Stomach (tissue), 19 donors: ENCODE measurements around the gene DNAJC17. TPM values are rescaled to one million over a fixed set of nuclear protein-coding genes. Genes with fewer than 3 reads are reported as not detected.

Source experiments
- DNase-seq, 2 donors: peaks; one replicate each; pipeline versions ENCODE4 v3.0.0 to v3.0.0-alpha.2; 2013 to 2019
- H3K27ac ChIP-seq, 5 donors: fragments of 200-600 bp in 4 of 5; sonication (generic) in 4 of 5; one replicate each; pipeline ENCODE4 v1.5.1; 2013 to 2019; ENCODE audit warnings: mild to moderate bottlenecking in 1 of 5, moderate library complexity in 1 of 5
- H3K27me3 ChIP-seq, 3 donors: fragments of 200-600 bp; sonication (generic); one replicate each; pipeline ENCODE4 v1.5.1; 2017 to 2019; ENCODE audit warnings: mixed run types in 1 of 3
- H3K36me3 ChIP-seq, 4 donors: fragments of 200-600 bp; sonication (generic); 1 replicate in 3 of 4; 2 replicates in 1 of 4; pipeline ENCODE4 v1.5.1; 2016 to 2019
- H3K4me1 ChIP-seq, 4 donors: fragments of 200-600 bp; sonication (generic); one replicate each; pipeline ENCODE4 v1.5.1; 2016 to 2019
- H3K4me3 ChIP-seq, 4 donors: fragments of 200-600 bp; sonication (generic) in 3 of 4; one replicate each; pipeline ENCODE4 v1.5.1; 2016 to 2019; ENCODE audit warnings: mild to moderate bottlenecking in 1 of 4
- H3K9me3 ChIP-seq, 4 donors: fragments of 200-600 bp; sonication (generic); one replicate each; pipeline ENCODE4 v1.5.1; 2016 to 2019
- EP300 ChIP-seq: sonication (generic); formaldehyde crosslinking; IDR thresholded peaks from one replicate; pipeline ENCODE4 v1.6.1; 2017; ENCODE audit warnings: antibody characterized with exemption
- POLR2A ChIP-seq, 4 donors: fragments of 450-650 bp; IDR thresholded peaks; one replicate each; pipeline ENCODE4 v1.6.1; 2016; ENCODE audit warnings: antibody characterized with exemption in 4 of 4, control low read depth in 2 of 4, mild to moderate bottlenecking in 1 of 4, moderate library complexity in 1 of 4
- POLR2AphosphoS5 ChIP-seq, 3 donors: sonication (generic); formaldehyde crosslinking; IDR thresholded peaks; one replicate each; pipeline ENCODE4 v1.6.1; 2016; ENCODE audit warnings: antibody characterized with exemption in 3 of 3
- WGBS, 5 donors: extraction: QIAGEN DNeasy Blood & Tissue Kit in 3 of 5; methylation state at CpG; one replicate each; pipeline versions ENCODE4 v1.1.5 to v1.1.7; 2013 to 2018; 5-methylcytosine and 5-hydroxymethylcytosine counted together
- intact Hi-C: fragments of 100-400 bp; cut with DNase I; formaldehyde crosslinking; loops from one replicate; pipeline ENCODE4 v1.15.1; 2023; ENCODE audit warnings: low total_unique reads
- long read RNA-seq, 10 donors: transcript quantifications; one replicate each; lab custom pipeline, GENCODE V29; 2026
- polyA plus RNA-seq, 3 donors: library from polyadenylated mRNA; stranded (reverse); fragments of 200-250 nt; gene quantifications; one replicate each; pipeline ENCODE4 v1.2.3, GENCODE V29; 2013
- total RNA-seq, 5 donors: library from RNA; depleted of rRNA; stranded (reverse); fragments of >200 nt; gene quantifications; one replicate each; pipeline versions ENCODE4 v1.1.0 to v1.2.3, GENCODE V29; 2014 to 2016
- TF ChIP-seq, protein P1 (sequence below), 7 experiments: fragments of 450-650 bp in 4 of 7; fragments of 200-600 bp in 3 of 7; sonication (generic) in 3 of 7; IDR thresholded peaks; one replicate each; pipeline ENCODE4 v1.5.1; 2016 to 2019; ENCODE audit warnings: antibody characterized with exemption in 7 of 7, control low read depth in 2 of 7, mild to moderate bottlenecking in 1 of 7
- donor health status: healthy with polysubstance abuse.
- donor health status: Bipolar disorder and iron deficiency.
- donor health status: healthy.

DNAJC17 gene
- total RNA-seq = 10 to 100 TPM; 11.0 to 64.2 (median 22.9) TPM
- polyA plus RNA-seq = 10 to 100 TPM; 33.6 to 66.7 (median 53.9) TPM
- long read RNA-seq, donor 1, partial matches to known transcripts = 0 of 22 reads
- long read RNA-seq, donor 1, other reads (novel, unspliced or antisense) = 21 of 22 reads
- long read RNA-seq, donor 2, transcript DNAJC17-201 (11 exons, 3,731 nt) = major isoform, 6 of 138 reads
- long read RNA-seq, donor 2, partial matches to known transcripts = 88 of 138 reads
- long read RNA-seq, donor 2, other reads (novel, unspliced or antisense) = 43 of 138 reads
- long read RNA-seq, donor 3, partial matches to known transcripts = 0 of 2 reads
- long read RNA-seq, donor 3, other reads (novel, unspliced or antisense) = 0 of 2 reads
- long read RNA-seq, donor 4, partial matches to known transcripts = 0 of 1 reads
- long read RNA-seq, donor 4, other reads (novel, unspliced or antisense) = 0 of 1 reads
- long read RNA-seq, donor 5, partial matches to known transcripts = 0 of 1 reads
- long read RNA-seq, donor 5, other reads (novel, unspliced or antisense) = 0 of 1 reads
- long read RNA-seq, donor 6, transcript DNAJC17-201 (11 exons, 3,731 nt) = major isoform, 10 of 27 reads
- long read RNA-seq, donor 6, partial matches to known transcripts = 0 of 27 reads
- long read RNA-seq, donor 6, other reads (novel, unspliced or antisense) = 16 of 27 reads
- long read RNA-seq, donor 7, transcript DNAJC17-201 (11 exons, 3,731 nt) = major isoform, 7 of 8 reads
- long read RNA-seq, donor 7, partial matches to known transcripts = 0 of 8 reads
- long read RNA-seq, donor 7, other reads (novel, unspliced or antisense) = 0 of 8 reads
- long read RNA-seq, donor 8, transcript DNAJC17-201 (11 exons, 3,731 nt) = major isoform, 5 of 5 reads
- long read RNA-seq, donor 8, partial matches to known transcripts = 0 of 5 reads
- long read RNA-seq, donor 8, other reads (novel, unspliced or antisense) = 0 of 5 reads
- long read RNA-seq, donor 9, partial matches to known transcripts = 0 of 3 reads
- long read RNA-seq, donor 9, other reads (novel, unspliced or antisense) = 0 of 3 reads
- long read RNA-seq, donor 10, partial matches to known transcripts = 20 of 61 reads
- long read RNA-seq, donor 10, other reads (novel, unspliced or antisense) = 40 of 61 reads

GRCh38 chr15:40807028-40807887 lies at the start of gene DNAJC17, which contains the start of gene ZFYVE19:
DNAJC17 (minus strand) TSS chr15:40807473; CDS start chr15:40807446, 27 bp downstream.
ZFYVE19 (plus strand) TSS chr15:40807089; CDS start chr15:40807590, 501 bp downstream.
- intact Hi-C loops = no loop called here
- H3K27me3 ChIP-seq = no peaks in the 10 kb centered on the region
- TF ChIP-seq POLR2A (IDR thresholded peaks at IDR 0.05) (no peak), POLR2AphosphoS5 (IDR thresholded peaks at IDR 0.05) (peak; percentile 29 to 85 (median 65)), EP300 (no peak)
- TF ChIP-seq, protein P1, sequence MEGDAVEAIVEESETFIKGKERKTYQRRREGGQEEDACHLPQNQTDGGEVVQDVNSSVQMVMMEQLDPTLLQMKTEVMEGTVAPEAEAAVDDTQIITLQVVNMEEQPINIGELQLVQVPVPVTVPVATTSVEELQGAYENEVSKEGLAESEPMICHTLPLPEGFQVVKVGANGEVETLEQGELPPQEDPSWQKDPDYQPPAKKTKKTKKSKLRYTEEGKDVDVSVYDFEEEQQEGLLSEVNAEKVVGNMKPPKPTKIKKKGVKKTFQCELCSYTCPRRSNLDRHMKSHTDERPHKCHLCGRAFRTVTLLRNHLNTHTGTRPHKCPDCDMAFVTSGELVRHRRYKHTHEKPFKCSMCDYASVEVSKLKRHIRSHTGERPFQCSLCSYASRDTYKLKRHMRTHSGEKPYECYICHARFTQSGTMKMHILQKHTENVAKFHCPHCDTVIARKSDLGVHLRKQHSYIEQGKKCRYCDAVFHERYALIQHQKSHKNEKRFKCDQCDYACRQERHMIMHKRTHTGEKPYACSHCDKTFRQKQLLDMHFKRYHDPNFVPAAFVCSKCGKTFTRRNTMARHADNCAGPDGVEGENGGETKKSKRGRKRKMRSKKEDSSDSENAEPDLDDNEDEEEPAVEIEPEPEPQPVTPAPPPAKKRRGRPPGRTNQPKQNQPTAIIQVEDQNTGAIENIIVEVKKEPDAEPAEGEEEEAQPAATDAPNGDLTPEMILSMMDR (IDR thresholded peaks at IDR 0.05) = peak in 1 of 7 experiments; percentile 17
- no peaks in the 10 kb centered on the region for H3K9me3 ChIP-seq
- peak within 1 kb of the TSS; percentile 81 to 99 (median 89) for H3K4me3 ChIP-seq
- H3K27ac ChIP-seq = peak within 1 kb of the TSS; percentile 90 to 98 (median 94)
- WGBS, 5 donors = 0 to 1% (median 1%) methylated on average over 50 to 64 of the region's 64 CpGs
- H3K4me1 ChIP-seq = peaks cover 20 to 58% (median 42%) of the 10 kb centered on the region in 4 donors
- peaks cover 8 to 33% (median 30%) of the 10 kb centered on the region in 4 donors for H3K36me3 ChIP-seq
- peak; percentile 96 to 99 for DNase-seq

DNA sequence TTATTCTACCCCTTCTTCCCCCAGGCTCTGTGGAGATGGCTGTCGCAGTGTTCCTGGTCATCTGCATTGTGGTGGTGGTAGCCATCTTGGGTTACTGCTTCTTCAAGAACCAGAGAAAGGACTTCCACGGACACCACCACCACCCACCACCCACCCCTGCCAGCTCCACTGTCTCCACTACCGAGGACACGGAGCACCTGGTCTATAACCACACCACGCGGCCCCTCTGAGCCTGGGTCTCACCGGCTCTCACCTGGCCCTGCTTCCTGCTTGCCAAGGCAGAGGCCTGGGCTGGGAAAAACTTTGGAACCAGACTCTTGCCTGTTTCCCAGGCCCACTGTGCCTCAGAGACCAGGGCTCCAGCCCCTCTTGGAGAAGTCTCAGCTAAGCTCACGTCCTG lies 49.5 kb upstream of the DNAJC17 start:
- TF ChIP-seq POLR2A (IDR thresholded peaks at IDR 0.05) = no peak
- TF ChIP-seq, protein P1 (IDR thresholded peaks at IDR 0.05) = no peak
- no peak for TF ChIP-seq EP300
- no peak for TF ChIP-seq POLR2AphosphoS5 (IDR thresholded peaks at IDR 0.05)
- H3K27ac ChIP-seq = peak overlapping the region in 3 of 5 donors; percentile 16 to 70 (median 25)
- no peaks in the 10 kb centered on the region for H3K9me3 ChIP-seq
- peaks cover 0 to 4% (median 0%) of the 10 kb centered on the region in 3 donors for H3K27me3 ChIP-seq
- H3K4me1 ChIP-seq = peaks cover 10 to 25% (median 19%) of the 10 kb centered on the region in 4 donors
- intact Hi-C loops = no loop called here
- no peak for DNase-seq
- 69 to 87% (median 75%) methylated on average over 7 to 8 of the region's 8 CpGs for WGBS, 5 donors
- H3K4me3 ChIP-seq = no peak overlapping the region
- H3K36me3 ChIP-seq = peaks cover 29 to 54% (median 46%) of the 10 kb centered on the region in 4 donors

DNA sequence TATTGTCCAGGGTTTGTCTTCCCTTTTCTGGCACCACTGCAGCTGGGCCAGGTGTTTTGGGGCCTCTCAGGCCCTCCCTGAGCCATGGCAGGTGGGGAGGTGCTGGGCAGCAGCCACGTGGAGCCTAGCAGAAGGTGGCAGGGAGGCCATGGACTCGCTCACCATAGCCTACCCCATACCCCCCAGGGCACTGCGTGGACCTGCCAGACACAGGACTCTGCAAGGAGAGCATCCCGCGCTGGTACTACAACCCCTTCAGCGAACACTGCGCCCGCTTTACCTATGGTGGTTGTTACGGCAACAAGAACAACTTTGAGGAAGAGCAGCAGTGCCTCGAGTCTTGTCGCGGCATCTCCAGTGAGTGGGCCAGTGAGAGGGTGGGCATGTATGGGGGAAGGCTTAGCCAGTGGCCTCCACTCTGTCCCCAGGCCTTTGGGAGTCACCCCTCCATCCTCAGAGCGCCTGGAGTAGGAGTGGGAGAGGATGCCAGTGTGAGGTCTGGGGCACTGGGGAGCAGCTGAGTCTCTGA lies 48.5 kb upstream of the DNAJC17 start:
- peaks cover 10 to 25% (median 19%) of the 10 kb centered on the region in 4 donors for H3K4me1 ChIP-seq
- WGBS, 5 donors = 82 to 87% (median 86%) methylated on average over 12 to 13 of the region's 13 CpGs
- DNase-seq = no peak
- H3K36me3 ChIP-seq = peaks cover 29 to 60% (median 46%) of the 10 kb centered on the region in 4 donors
- no peak overlapping the region for H3K4me3 ChIP-seq
- peaks cover 0 to 4% (median 0%) of the 10 kb centered on the region in 3 donors for H3K27me3 ChIP-seq
- H3K27ac ChIP-seq = no peak overlapping the region
- no peak for TF ChIP-seq EP300
- TF ChIP-seq, protein P1 (IDR thresholded peaks at IDR 0.05) = no peak
- no peak for TF ChIP-seq POLR2AphosphoS5 (IDR thresholded peaks at IDR 0.05)
- TF ChIP-seq POLR2A (IDR thresholded peaks at IDR 0.05) = no peak
- no peaks in the 10 kb centered on the region for H3K9me3 ChIP-seq
- intact Hi-C loops = no loop called here
